NCI-H2107 treated with DMSO at 0.1 percent for 48 hours (cell line): Measurements from ENCODE around the gene TMEM200A.

ENCODE experiments used
- DNase-seq: peaks from one replicate; lab custom pipeline; 2025; ENCODE audit not compliant: unreplicated experiment; lab: John Stamatoyannopoulos, UW

TMEM200A gene

DNA sequence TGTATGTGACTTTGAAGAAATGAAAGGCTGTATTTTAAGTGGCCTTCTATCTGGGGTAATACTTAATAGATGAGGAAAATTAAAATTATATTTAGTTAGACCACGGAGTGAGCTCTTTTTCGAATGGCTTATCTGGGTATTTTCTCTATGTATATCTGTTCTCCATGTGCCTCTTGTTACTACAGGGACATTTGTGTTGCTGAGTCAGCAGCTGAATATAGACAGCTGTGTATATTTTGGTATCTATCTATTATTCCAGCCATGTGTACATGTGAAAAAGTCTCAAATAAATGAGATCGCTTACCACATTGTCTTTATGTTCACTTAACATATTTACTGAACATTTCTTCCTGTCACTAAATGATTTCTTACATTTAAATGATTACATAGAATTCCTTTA, 57.2 kb downstream of the TMEM200A start:
- DNase-seq, result no peak

DNA sequence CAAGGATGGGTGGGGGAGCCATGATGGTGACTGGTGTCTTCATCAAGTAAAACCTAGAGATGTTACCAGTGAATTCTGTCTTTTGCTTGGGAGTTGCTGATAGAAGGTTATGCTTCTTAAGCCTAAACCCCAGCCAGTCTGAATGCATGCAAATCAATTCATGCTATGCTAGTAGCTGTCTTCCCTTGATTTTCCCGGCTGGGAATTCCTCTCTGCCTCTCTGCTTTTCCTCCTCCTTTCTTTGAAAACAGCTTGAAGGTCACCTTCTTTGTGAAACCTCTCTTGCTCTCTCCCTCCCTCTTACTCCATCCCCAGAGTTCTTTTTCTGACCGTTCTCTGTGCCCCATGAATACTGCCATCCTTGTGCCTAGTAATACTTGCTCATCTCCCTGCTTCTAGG, 58.9 kb downstream of the TMEM200A start:
- DNase-seq, result no peak

DNA sequence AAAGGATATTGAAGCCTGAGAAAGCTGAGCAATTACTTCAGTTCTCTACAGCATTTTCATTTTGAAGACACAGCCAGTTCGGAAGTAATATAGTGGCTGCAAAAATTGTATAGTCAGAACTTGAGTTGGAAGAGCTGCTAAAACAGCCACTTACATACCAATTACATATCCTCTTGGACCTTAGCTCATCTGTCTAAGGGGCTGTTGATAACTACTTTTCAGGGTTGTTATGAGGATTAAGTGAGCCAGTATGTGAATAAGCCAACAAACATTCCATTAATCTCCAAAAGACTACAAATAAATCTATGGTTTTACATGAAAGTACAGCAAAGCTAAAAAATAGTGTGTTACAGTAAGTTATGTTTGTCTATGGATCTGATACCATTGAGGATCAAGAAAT, 59.7 kb downstream of the TMEM200A start:
- no peak for DNase-seq

DNA sequence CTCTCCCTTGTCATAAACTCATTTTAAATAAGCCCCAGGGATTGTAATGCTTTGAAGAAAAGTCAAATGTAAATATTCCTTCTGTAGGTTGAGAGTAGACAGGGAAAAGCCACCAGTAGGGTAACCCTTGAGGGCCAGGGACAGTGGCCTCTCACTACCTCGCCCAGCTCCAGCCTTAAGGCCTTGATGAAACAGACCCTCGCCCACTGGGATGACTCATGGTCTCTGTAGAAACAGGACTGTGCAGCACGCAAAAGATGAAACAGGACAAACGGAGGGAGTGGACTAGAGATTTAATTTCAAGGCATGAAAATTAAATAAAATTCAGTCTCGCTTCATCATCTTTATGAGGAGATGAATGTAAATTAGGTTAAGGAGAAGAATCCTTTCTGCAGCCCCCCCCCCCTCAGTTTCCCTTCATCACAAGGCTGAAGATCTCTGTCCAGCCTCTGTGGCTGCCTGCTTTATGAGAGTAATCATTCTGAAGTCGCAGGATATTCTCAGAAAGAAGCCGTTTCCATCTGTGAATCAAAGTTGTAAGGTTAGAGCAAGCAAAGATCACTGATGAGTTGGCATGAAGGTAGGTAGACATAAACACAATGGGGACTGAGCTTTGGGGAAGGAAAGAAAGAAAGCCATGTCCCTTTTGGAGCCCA, 60.4 kb downstream of the TMEM200A start:
- no peak for DNase-seq

DNA sequence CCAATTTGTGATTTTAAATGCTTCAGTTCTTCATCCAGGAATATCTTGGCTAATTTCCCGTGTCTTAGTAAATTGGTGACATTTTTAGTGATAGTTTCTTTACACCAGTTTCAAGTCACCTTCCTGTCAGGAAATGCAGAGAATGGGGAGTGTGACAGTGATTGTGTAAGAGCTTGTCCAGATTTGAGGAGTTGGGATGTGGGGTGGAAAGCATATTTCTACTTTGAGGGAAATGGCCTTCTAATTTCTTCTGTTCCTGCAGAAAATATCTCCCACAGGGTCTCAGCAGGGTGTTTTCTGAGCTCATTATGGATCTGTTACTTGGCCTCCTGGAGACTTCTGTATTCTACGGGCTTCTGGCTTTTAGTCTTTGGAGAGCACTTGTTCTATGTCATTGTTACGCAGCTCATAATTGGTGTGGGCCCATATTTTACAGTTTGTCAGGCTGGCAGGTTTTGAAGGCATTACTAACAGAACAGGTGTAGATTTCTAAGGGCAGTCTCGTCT, 65.6 kb downstream of the TMEM200A start:
- DNase-seq, result no peak

DNA sequence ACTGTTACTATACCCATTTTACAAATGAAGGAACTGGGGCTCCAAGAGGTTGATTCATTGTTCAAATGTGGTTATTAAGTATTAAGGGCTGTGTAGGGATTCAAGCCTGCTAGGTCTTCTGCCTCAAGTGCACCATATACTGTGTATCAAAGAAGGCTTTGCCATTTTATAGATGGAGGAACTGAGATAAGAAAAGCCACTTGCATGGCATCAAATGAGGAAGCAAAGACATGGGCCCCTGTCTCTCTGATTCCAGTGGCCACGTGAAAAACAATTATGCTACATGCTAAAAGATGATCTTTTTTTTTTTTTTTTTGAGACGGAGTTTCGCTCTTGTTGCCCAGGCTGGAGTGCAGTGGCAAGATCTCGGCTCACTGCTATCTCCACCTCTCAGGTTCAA, 67.0 kb downstream of the TMEM200A start:
- DNase-seq, result no peak

DNA sequence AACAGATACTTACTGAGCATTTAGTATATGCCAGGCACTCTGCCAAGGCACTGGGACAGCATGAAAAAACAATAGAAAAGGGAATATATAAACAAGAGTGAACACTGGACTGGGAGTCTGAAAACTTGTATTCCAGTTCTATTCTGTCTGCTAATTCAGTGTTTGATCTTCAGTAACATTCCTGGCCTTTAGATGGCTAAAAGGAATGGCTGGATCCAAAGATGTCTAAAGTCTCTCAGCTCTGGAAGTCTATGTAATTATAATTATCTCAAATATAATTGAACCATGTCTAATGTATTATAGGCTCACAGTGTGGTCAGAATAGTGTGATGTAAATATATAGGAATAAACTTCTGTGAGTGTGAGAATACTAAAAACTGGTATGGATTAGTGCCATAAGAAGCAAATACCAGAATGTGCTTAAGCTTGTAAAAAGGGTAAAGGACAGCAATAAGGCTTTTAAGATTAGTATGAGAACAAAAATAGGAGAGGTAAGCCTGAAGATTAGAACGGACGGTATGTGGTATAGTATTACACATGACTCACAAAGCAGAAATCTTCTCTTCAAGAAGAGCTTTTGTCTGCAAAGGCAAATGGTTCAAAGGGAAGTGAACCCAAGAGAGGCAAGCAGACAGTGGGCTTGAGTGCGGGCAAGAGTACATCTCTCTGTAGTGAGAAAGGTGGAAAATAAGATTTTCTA, 68.5 kb downstream of the TMEM200A start:
- no peak for DNase-seq

DNA sequence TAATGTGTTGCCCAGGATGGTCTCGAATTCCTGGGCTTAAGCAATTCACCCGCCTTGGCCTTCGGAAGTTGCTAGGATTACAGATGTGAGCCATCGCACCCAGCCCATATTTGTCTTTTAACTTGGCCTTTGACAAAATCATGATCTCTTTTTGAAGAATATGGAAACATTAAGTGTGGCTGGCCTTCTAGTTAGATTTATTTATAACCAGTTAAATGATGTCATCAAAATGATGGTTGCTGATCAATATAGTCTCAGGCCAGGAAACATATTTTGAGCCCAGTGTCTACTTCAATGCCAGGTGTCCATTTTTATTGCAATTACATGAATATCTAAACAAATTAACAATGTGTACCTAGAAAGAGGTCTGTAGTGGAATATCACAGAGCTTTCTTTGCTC, 69.4 kb downstream of the TMEM200A start:
- DNase-seq, result no peak

DNA sequence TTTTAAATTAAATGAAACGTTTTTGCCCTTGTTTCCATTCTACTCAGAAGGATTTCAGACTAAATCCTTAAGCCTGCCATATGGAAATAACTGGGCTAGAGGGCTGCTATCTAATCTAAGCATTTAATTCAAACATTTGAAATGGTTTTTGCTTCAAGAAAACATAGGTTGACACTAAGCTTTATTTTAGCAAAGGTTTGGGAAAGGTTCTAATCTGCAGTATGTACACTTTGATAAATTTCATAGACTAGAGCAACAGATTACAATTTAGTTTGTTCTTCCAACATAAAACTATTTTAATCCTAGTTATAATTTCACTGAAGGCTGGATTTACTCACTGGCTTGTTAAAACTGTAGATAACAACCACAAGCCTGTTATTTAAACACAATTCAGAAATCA, 72.1 kb downstream of the TMEM200A start:
- DNase-seq, result no peak

DNA sequence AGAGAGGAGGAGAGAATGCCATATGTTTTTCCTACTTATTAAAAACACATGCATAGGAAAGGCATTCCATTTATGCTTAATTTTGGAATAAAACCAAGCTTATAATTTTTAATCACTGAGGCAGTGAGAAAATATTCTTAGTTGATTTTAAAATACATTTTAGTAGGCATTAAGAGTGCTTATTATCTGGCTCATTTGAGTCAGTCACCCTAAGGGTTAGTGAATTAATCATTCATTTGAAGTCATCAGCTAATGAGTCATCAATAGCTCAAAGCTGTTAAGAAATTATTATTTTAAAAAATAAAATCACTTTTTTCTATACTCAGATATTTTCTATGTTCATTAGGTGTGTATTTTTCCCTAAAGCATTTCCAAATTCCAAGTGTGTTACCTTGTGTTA, 81.6 kb downstream of the TMEM200A start:
- DNase-seq, result no peak

DNA sequence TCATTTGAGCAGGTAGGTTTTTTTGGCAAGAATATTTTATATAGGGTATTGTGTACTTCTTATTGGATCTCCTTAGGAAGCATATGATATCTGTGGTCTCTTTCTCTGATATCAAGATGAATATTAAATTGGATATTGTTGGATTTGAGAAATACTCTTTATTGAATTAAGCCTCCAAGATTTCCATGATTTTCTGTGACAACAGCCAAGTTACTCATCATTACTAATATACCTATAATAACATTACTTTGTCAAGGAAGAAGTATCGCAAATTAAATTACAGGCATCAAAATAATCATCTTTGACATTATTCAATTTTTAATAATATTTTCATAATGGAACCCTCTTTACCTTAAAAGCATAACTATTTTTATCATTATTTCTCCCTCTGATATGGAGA, 86.5 kb downstream of the TMEM200A start:
- no peak for DNase-seq

DNA sequence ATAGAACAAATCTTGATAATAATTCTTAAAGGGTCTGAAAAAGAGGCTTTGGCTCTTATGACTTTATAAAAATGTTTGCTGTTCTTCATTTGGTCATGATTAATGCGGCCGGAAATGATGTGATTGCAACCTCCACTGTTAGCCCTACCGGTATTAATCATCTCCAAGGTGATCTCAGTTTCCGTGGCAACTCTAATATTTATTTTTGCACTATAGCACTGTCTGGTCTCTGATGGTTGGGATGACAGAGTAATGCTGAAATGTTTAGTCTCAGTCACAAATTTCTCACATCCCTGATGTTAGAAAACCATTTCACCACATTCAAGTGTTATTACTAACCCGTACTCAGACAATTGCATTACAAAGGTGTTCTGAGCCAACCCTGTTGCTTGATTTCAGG, 87.4 kb downstream of the TMEM200A start:
- no peak for DNase-seq

DNA sequence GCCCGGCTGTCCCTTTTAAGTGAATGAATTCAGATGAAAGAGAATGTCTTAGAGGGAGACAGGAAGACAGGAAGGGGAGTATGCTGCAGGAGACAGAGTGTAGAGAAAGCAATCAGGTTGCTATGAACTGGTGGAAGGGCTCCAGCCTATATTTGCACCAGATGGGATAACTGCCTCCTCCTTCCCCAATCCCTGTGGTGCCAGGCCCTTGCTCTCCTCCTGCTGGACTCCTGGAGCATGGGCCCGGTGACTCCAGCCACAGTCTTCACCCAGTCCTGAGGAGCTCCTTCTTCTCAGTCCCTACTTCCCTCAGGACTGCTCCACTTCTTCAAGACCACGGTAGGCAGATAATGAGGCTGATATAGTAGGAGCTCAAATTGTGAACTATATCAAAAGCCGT, 91.8 kb downstream of the TMEM200A start:
- no peak for DNase-seq

DNA sequence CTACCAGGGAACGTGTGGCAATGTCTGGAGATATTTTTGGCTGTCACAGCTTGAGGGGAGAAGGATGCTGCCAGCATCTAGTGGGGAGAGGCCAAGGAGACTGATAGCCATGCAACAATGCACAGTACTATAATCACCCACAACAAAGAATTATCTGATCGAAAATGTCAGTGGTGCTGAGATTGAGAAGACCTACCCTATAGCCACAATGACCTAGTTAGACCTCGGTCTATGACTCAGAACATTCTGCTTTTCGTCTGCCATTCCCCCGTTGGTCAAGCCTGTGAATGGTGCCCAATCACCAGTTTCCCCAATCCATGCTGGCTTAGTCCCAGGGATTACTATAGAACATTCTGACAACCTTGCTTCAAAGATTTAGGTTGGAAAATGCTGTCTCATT, 93.5 kb downstream of the TMEM200A start:
- no peak for DNase-seq

DNA sequence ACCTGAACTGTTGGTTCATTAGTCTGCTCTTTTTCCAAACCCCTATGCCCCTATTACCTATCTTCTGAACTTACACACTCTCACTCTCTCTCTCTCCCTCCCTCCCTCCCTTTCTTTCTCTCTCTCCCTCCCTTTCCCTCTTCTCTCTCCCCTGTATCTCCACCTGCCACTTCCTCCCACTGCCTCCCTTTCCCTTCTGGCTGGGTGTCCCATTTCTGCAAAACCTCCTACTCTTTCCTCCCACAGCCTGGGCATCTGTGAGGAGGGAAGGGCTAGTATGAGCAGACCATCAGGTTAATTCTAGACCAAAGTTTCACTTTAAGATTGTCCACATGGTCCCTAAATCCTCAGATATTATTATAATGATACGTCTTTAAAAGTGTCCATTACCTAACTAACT, 95.1 kb downstream of the TMEM200A start:
- DNase-seq, result no peak

DNA sequence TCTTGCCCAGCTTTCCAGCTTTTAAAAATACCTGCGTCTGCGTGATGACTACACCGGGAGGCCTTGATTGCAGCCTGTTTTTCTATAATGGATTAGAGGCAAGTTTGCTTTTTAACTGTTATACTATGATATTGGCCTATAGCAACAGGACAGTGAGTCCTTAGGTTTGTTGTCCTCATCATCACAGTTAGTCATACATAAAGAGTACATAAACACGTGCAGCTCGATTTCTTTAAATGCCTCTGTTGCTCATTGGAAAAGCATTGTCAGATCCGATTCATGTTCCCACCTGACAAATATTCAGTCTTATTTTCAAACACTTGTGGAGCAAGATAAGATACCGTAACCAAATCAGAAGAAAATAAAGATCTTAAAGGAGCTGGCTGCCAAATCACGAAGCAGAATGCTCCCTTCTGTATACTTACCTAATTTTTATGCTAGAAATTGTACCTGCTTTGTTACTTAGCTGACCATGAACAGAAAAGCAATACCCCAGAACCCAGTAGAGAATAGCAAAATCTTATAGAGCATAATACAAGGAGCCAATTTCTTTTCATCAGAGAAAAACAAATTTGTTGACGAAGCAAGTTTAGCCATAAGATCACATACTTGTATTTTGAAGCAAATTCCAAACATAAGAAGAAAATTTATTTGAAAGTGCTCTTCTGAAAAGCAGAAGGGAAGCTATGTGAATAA, 100.4 kb downstream of the TMEM200A start:
- DNase-seq, result no peak

DNA sequence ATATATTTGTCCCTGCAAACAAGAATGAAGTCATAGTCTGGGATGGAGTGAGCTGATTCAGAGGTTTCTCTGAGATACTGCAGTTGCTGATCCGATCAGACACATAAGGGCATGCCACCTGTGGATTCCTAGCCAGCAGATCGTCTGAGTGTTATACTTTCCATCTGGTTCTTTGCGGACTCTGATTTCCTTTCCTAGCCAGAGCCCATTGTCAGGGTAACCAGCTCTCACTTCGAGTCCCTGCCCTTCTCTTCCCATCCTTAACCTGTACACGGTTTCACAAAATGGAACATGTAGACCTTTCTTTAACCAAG, 100.9 kb downstream of the TMEM200A start:
- DNase-seq, result no peak

DNA sequence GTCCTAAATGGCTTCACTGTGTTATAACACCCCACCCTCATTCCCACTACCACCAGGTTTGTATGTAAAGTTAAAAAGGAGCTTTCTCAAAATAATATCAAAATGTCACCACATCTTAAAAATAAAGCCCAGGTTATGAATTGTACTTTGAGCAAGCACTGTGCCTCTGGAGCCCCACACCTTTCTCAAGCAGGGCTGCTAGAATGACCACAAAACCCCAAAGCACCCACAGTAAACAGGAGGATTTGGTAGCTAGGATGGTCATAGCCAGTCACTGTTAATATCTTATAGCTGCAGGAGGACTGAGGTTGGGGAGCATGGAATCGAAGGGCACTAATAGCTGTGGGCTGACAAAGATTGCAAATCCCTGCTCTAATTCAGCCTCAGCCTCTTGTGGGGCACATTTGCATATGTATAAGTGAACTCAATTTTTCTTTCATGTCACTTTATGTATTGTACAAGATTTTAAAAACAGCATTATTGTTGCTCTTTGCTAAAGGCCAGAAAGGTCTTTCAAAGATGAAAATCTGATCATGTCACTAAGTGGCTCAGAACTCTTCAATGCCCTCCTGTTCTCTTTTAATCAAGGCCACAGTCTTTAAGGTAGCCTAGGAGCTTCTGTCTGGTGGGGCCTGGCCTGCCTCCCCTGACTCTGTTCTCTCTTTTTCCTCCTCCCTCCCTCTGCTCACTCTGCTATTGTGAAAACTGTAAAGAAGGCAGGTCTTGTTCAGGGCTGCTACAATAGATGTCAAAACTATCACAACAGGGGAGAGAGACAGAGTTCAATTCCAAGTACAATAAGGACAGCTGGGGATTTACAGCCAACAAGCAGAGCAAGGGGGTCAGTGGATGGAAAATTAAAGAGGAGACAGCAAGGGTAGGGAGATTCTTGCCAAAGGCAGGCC, 101.6 kb downstream of the TMEM200A start:
- no peak for DNase-seq

DNA sequence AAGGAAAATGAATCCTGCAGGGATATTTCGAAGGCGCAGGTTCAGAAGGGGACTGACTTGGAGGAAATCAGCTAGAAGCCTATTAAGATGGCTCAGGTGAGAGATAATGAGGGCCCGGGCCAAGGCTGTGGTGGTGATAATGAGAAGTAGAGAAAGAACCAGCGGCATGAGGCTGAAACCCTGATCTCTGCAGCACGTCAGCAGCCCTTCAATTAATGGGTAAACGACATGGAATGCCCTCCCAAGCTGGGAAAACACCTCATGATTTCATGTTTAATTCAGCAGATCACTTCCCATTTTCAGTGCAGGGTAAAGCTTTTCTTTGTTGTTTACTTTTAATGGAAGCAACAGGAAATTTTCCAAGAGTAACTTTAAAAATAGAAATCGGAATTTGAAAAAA, 104.9 kb downstream of the TMEM200A start:
- no peak for DNase-seq

DNA sequence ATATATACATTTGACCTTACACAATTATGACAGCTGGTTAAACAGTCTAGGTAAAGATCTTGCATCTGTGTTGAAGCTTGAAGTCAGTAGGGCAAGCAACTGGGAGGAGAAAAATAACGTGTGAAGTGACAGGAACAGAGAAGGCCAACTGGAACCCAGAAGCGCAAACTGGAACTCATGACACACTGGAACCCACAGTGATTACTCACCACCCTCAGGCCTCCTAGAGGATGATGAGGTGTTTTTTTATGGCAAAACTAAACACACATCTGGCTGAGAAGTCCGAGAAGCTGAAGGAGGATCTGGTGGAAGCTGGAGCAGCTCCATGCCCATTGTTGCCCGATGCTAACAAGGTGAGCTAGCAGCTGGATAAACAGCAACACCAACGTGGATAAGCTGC, 108.1 kb downstream of the TMEM200A start:
- DNase-seq, result no peak

DNA sequence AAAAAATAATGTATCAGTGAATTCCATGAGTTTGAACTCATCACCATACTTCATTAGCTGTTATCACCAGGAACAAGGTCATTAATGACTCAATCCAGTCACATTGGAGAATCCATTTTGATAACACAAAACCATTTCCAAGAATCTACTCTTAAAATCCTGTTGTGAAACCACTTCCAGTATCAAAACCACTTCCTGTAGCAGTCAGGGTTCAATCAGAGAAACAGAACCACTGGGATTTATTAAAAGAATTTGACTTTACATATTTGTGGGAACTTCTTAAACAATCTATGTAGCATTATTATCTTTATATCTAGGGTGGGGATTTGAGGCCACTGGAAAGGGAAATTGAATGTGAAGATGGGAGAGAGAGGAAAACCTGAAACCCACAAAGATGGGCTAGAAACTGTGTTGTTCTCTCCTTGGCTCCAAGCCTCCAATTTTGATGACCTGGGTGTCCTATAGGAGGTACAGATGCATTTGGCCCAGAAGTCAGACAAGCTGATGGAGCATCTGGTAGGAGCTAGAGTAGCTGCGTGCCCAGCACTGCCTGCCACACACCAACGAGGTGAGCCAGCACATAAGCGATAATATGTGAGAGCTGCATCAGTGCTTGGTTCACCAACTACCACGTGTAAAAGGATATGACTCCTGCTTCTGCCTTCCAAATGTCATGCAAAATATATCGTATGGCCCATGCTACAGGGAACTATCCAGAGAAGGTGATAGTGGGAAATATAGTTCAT, 117.0 kb downstream of the TMEM200A start:
- no peak for DNase-seq
